Endodermal cell (in vitro differentiated cells): Measurements from ENCODE around the gene TTLL11. TPM values are rescaled to one million over a fixed set of nuclear protein-coding genes. Genes with fewer than 3 reads are reported as not detected.
A peak's percentile ranks its signal among the peaks of the same experiment; 100 is the strongest.

Experiments
- DNase-seq: peaks from one replicate; pipeline ENCODE4 v3.0.0-alpha.2; 2017
- H3K27ac ChIP-seq: 2 replicates; pipeline ENCODE4 v1.5.1; 2013; ENCODE audit warnings: mild to moderate bottlenecking, low read depth, low read length, moderate library complexity
- H3K27me3 ChIP-seq: 2 replicates; pipeline ENCODE4 v1.6.1; 2013; ENCODE audit warnings: mild to moderate bottlenecking, low read length, moderate library complexity; ENCODE audit not compliant: insufficient read depth, control insufficient read depth, poor library complexity, severe bottlenecking
- H3K36me3 ChIP-seq: 2 replicates; pipeline ENCODE4 v1.7.0; 2013; ENCODE audit warnings: mild to moderate bottlenecking, low read length, moderate library complexity; ENCODE audit not compliant: control insufficient read depth, insufficient read depth
- H3K4me1 ChIP-seq: one replicate; pipeline ENCODE4 v1.7.0; 2013; ENCODE audit warnings: low read length; ENCODE audit not compliant: control insufficient read depth, insufficient read depth
- H3K4me3 ChIP-seq: 2 replicates; pipeline ENCODE4 v1.5.1; 2013; ENCODE audit warnings: mild to moderate bottlenecking, low read length, moderate library complexity
- H3K9ac ChIP-seq: 2 replicates; pipeline ENCODE4 v1.6.1; 2013; ENCODE audit warnings: mild to moderate bottlenecking, low read length, moderate library complexity; ENCODE audit not compliant: poor library complexity, severe bottlenecking; ENCODE audit errors: extremely low read depth
- H3K9me3 ChIP-seq: 2 replicates; pipeline ENCODE4 v1.6.1; 2013; ENCODE audit warnings: mild to moderate bottlenecking, low read length, moderate library complexity; ENCODE audit not compliant: control insufficient read depth
- H3K27ac Mint-ChIP-seq: 2 replicates; pipeline ENCODE4 v1.8.0; 2020; ENCODE audit warnings: mixed read lengths
- H3K27me3 Mint-ChIP-seq: 2 replicates; pipeline ENCODE4 v1.8.0; 2021; ENCODE audit warnings: mild to moderate bottlenecking, mixed read lengths; ENCODE audit not compliant: insufficient read depth
- H3K36me3 Mint-ChIP-seq: 2 replicates; pipeline ENCODE4 v1.8.0; 2020; ENCODE audit warnings: low read depth, mixed read lengths
- H3K4me1 Mint-ChIP-seq: 2 replicates; pipeline ENCODE4 v1.8.0; 2020; ENCODE audit warnings: mixed read lengths
- H3K4me3 Mint-ChIP-seq: 2 replicates; pipeline ENCODE4 v1.8.0; 2020; ENCODE audit warnings: mild to moderate bottlenecking, moderate library complexity, mixed read lengths
- H3K9me3 Mint-ChIP-seq: 2 replicates; pipeline ENCODE4 v1.8.0; 2020; ENCODE audit warnings: mild to moderate bottlenecking, mixed read lengths
- CTCF ChIP-seq: fragments of 200-600 bp; sonication (generic); conservative IDR thresholded peaks from 2 replicates; pipeline ENCODE4 v1.5.0; 2021; ENCODE audit warnings: antibody characterized with exemption, mild to moderate bottlenecking
- WGBS, 2 experiments: methylation state at CpG; one replicate each; pipeline versions ENCODE4 v1.1.5 to v1.1.7; 2013; ENCODE audit warnings: missing lambda C conversion rate in 2 of 2, mixed read lengths in 1 of 2; ENCODE audit not compliant: insufficient coverage in 1 of 2, insufficient read length in 1 of 2; 5-methylcytosine and 5-hydroxymethylcytosine counted together
- total RNA-seq, 2 donors: library from RNA; stranded (reverse); fragmentation: NEBNext Ultra II Directional in 1 of 2; extraction: Animal tissue kit (Norgen Biotek cat#: 25700) in 1 of 2; gene quantifications; 2 replicates in 1 of 2; 3 replicates in 1 of 2; pipeline ENCODE4 v1.2.1, GENCODE V29; 2021

The TTLL11 gene
- total RNA-seq, 2 donors from 2014 or later, result 0.68 TPM; not detected in 1

GRCh38 chr9:121823451-121824169, 269.5 kb downstream of the TTLL11 start:
- H3K4me1 ChIP-seq, result peaks cover 3% of the 10 kb centered on the region
- H3K9me3 Mint-ChIP-seq, result no peaks in the 10 kb centered on the region

GRCh38 chr9:121822093-121823085, 270.7 kb downstream of the TTLL11 start:
- no peaks in the 10 kb centered on the region for H3K36me3 ChIP-seq
- H3K9ac ChIP-seq, result no peak overlapping the region
- no peak overlapping the region for H3K4me3 Mint-ChIP-seq
- peaks cover 17% of the 10 kb centered on the region for H3K4me1 Mint-ChIP-seq
- H3K27ac ChIP-seq, result no peak overlapping the region
- peak; percentile 48 for DNase-seq
- H3K9me3 Mint-ChIP-seq, result no peaks in the 10 kb centered on the region
- H3K27ac Mint-ChIP-seq, result no peak overlapping the region
- TF ChIP-seq CTCF, result no peak
- WGBS, 2 experiments, result 89 to 94% methylated on average over 25 to 34 of the region's 34 CpGs
- H3K4me3 ChIP-seq, result no peak overlapping the region
- no peaks in the 10 kb centered on the region for H3K9me3 ChIP-seq
- H3K36me3 Mint-ChIP-seq, result no peaks in the 10 kb centered on the region
- peaks cover 3% of the 10 kb centered on the region for H3K4me1 ChIP-seq
- peaks cover 52% of the 10 kb centered on the region for H3K27me3 ChIP-seq
- H3K27me3 Mint-ChIP-seq, result peaks cover 41% of the 10 kb centered on the region

More at GRCh38 chr9:121823451-121824169, 269.5 kb downstream of the TTLL11 start:
- no peak overlapping the region for H3K4me3 ChIP-seq
- H3K9me3 ChIP-seq, result no peaks in the 10 kb centered on the region
- H3K27me3 ChIP-seq, result peaks cover 40% of the 10 kb centered on the region
- Mint-ChIP-seq H3K4me1 (peaks cover 13% of the 10 kb centered on the region), H3K27ac (no peak overlapping the region), H3K27me3 (peaks cover 28% of the 10 kb centered on the region), H3K4me3 (no peak overlapping the region), H3K36me3 (no peaks in the 10 kb centered on the region)
- 87 to 96% methylated on average over 8 to 13 of the region's 13 CpGs for WGBS, 2 experiments
- peak; percentile 27 for DNase-seq
- TF ChIP-seq CTCF, result no peak
- no peak overlapping the region for H3K27ac ChIP-seq
- no peak overlapping the region for H3K9ac ChIP-seq
- no peaks in the 10 kb centered on the region for H3K36me3 ChIP-seq

GRCh38 chr9:121821326-121821725, 271.8 kb downstream of the TTLL11 start:
- H3K27ac ChIP-seq, result no peak overlapping the region
- Mint-ChIP-seq H3K27ac (no peak overlapping the region), H3K27me3 (peaks cover 48% of the 10 kb centered on the region), H3K4me3 (no peak overlapping the region), H3K36me3 (no peaks in the 10 kb centered on the region), H3K9me3 (no peaks in the 10 kb centered on the region), H3K4me1 (peaks cover 26% of the 10 kb centered on the region)
- H3K9ac ChIP-seq, result no peak overlapping the region
- H3K27me3 ChIP-seq, result peaks cover 61% of the 10 kb centered on the region
- DNase-seq, result peak; percentile 41
- H3K9me3 ChIP-seq, result no peaks in the 10 kb centered on the region
- H3K4me1 ChIP-seq, result peaks cover 3% of the 10 kb centered on the region
- H3K36me3 ChIP-seq, result no peaks in the 10 kb centered on the region
- WGBS, 2 experiments, result 94 to 100% methylated on average over 5 of the region's 5 CpGs
- no peak overlapping the region for H3K4me3 ChIP-seq
- TF ChIP-seq CTCF, result no peak
